Testis (tissue), 3 donors: ENCODE measurements around the gene LRFN5. TPM values are rescaled to one million over a fixed set of nuclear protein-coding genes. Genes with fewer than 3 reads are reported as not detected.

Source experiments
- DNase-seq: peaks from one replicate; pipeline ENCODE4 v3.0.0-alpha.2; 2019
- H3K27ac ChIP-seq, 2 donors: fragments of 200-600 bp; sonication (generic); one replicate each; pipeline ENCODE4 v1.5.1; 2019
- H3K27me3 ChIP-seq: fragments of 200-600 bp; sonication (generic); one replicate; pipeline ENCODE4 v1.5.1; 2019
- H3K36me3 ChIP-seq: fragments of 200-600 bp; sonication (generic); one replicate; pipeline ENCODE4 v1.5.1; 2017; ENCODE audit warnings: low read depth; ENCODE audit errors: missing control alignments
- H3K4me1 ChIP-seq: fragments of 200-600 bp; sonication (generic); one replicate; pipeline ENCODE4 v1.5.1; 2019
- H3K4me3 ChIP-seq, 2 donors: fragments of 200-600 bp; sonication (generic); one replicate each; pipeline ENCODE4 v1.5.1; 2017 to 2019
- H3K9me3 ChIP-seq: fragments of 200-600 bp; sonication (generic); one replicate; pipeline ENCODE4 v1.5.1; 2017
- CTCF ChIP-seq, 3 experiments: fragments of 450-650 bp in 2 of 3; fragments of 200-600 bp in 1 of 3; sonication (generic) in 1 of 3; IDR thresholded peaks; one replicate each; pipeline ENCODE4 v1.5.1; 2016 to 2019; ENCODE audit warnings: antibody characterized with exemption in 3 of 3, mild to moderate bottlenecking in 2 of 3, moderate library complexity in 1 of 3
- POLR2A ChIP-seq: fragments of 450-650 bp; IDR thresholded peaks from one replicate; pipeline ENCODE4 v1.6.1; 2017; ENCODE audit warnings: antibody characterized with exemption, mild to moderate bottlenecking, moderate library complexity
- WGBS, 2 donors: methylation state at CpG; one replicate each; pipeline ENCODE4 v1.1.5; 2018; 5-methylcytosine and 5-hydroxymethylcytosine counted together
- intact Hi-C: fragments of 100-400 bp; cut with DNase I; formaldehyde crosslinking; loops from one replicate; pipeline ENCODE4 v1.15.1; 2023; ENCODE audit warnings: low total_unique reads
- polyA plus RNA-seq: library from polyadenylated mRNA; stranded (reverse); fragments of 350-450 nt; fragmentation: Illumina TruSeq; extraction: RNeasy Lipid Tissue Mini Kit (QIAGEN cat#74804); gene quantifications from one replicate; pipeline ENCODE4 v1.2.3, GENCODE V29; 2014; ENCODE audit warnings: low read depth, low replicate concordance; ENCODE audit not compliant: insufficient read depth
- total RNA-seq, 2 donors: library from RNA; depleted of rRNA; stranded (reverse); fragments of >200 nt; gene quantifications; one replicate each; pipeline ENCODE4 v1.2.3, GENCODE V29; 2016

LRFN5 gene
- total and polyA plus RNA-seq, 3 donors from 2014 or later, result 2.4 to 6.8 (median 5.9) TPM

- Histone ChIP-seq H3K27ac (no peak overlapping the region), H3K36me3 (no peaks in the 10 kb centered on the region), H3K4me3 (no peak overlapping the region), H3K4me1 (no peaks in the 10 kb centered on the region), H3K9me3 (no peaks in the 10 kb centered on the region), H3K27me3 (no peaks in the 10 kb centered on the region)
- intact Hi-C loops, result no loop called here
- DNase-seq, result no peak
- no peak for TF ChIP-seq POLR2A
- TF ChIP-seq CTCF (IDR thresholded peaks at IDR 0.05), result no peak
- WGBS, 2 donors, result 93 to 94% methylated on average over 1 of the region's 1 CpG
Observed at GRCh38 chr14:41650802-41651201, 44.1 kb downstream of the LRFN5 start.

GRCh38 chr14:41654196-41654595 lies 47.5 kb downstream of the LRFN5 start:
- TF ChIP-seq CTCF (IDR thresholded peaks at IDR 0.05), result no peak
- TF ChIP-seq POLR2A, result no peak
- Histone ChIP-seq H3K4me3 (no peak overlapping the region), H3K27ac (no peak overlapping the region), H3K36me3 (no peaks in the 10 kb centered on the region), H3K27me3 (no peaks in the 10 kb centered on the region), H3K9me3 (no peaks in the 10 kb centered on the region), H3K4me1 (no peaks in the 10 kb centered on the region)
- DNase-seq, result no peak
- intact Hi-C loops, result no loop called here
- 77 to 94% methylated on average over 1 of the region's 1 CpG for WGBS, 2 donors

- intact Hi-C loops, result no loop called here
Observed at GRCh38 chr14:41662780-41663472, 56.2 kb downstream of the LRFN5 start.

GRCh38 chr14:41663473-41663850 lies 56.8 kb downstream of the LRFN5 start:
- TF ChIP-seq POLR2A, result no peak
- H3K27ac ChIP-seq, result no peak overlapping the region
- H3K27me3 ChIP-seq, result no peaks in the 10 kb centered on the region
- no peaks in the 10 kb centered on the region for H3K4me1 ChIP-seq
- no peaks in the 10 kb centered on the region for H3K36me3 ChIP-seq
- DNase-seq, result no peak
- intact Hi-C loops, result no loop called here
- no peaks in the 10 kb centered on the region for H3K9me3 ChIP-seq
- 55 to 69% methylated on average over 2 of the region's 2 CpGs for WGBS, 2 donors
- H3K4me3 ChIP-seq, result no peak overlapping the region

More at GRCh38 chr14:41662780-41663472, 56.2 kb downstream of the LRFN5 start:
- no peaks in the 10 kb centered on the region for H3K36me3 ChIP-seq
- DNase-seq, result no peak
- no peaks in the 10 kb centered on the region for H3K9me3 ChIP-seq
- H3K4me1 ChIP-seq, result no peaks in the 10 kb centered on the region
- H3K27me3 ChIP-seq, result no peaks in the 10 kb centered on the region
- H3K27ac ChIP-seq, result no peak overlapping the region
- TF ChIP-seq POLR2A, result no peak
- no peak for TF ChIP-seq CTCF (IDR thresholded peaks at IDR 0.05)
- H3K4me3 ChIP-seq, result no peak overlapping the region
- WGBS, 2 donors, result 95 to 98% methylated on average over 3 of the region's 3 CpGs

- TF ChIP-seq POLR2A (no peak), CTCF (IDR thresholded peaks at IDR 0.05) (no peak)
- Histone ChIP-seq H3K27ac (no peak overlapping the region), H3K27me3 (no peaks in the 10 kb centered on the region), H3K36me3 (no peaks in the 10 kb centered on the region), H3K4me3 (no peak overlapping the region), H3K9me3 (no peaks in the 10 kb centered on the region), H3K4me1 (no peaks in the 10 kb centered on the region)
- WGBS, 2 donors, result 67 to 72% methylated on average over 2 of the region's 2 CpGs
- intact Hi-C loops, result no loop called here
- DNase-seq, result no peak
Observed at GRCh38 chr14:41666301-41666700, 59.6 kb downstream of the LRFN5 start.
